ENCODE measurements around the gene MYH6.

The MYH6 gene

GRCh38 chr14:23375527-23376251 is 32.4 kb downstream of the MYH6 start:
- no peak for DNase-seq

GRCh38 chr14:23373041-23373440 is 35.0 kb downstream of the MYH6 start:
- no peak for DNase-seq

GRCh38 chr14:23372509-23372908 is 35.6 kb downstream of the MYH6 start, which contains the start of gene IL25:
Gene IL25 (plus strand): TSS chr14:23372809.
- DNase-seq, result no peak

- no peak for DNase-seq
These were observed 36.2 kb downstream of the MYH6 start for GRCh38 chr14:23371865-23372264.

- no peak for DNase-seq
These were observed 37.9 kb downstream of the MYH6 start for GRCh38 chr14:23370221-23370620.

GRCh38 chr14:23366426-23366921 is 41.6 kb downstream of the MYH6 start:
- no peak for DNase-seq

GRCh38 chr14:23365732-23366425 is 42.2 kb downstream of the MYH6 start:
- DNase-seq, result no peak

GRCh38 chr14:23365036-23365731 is 42.9 kb downstream of the MYH6 start, which contains the start of gene EFS:
Gene EFS (minus strand): TSS chr14:23365172. CDS start chr14:23365025, 147 bp downstream.
- DNase-seq, result no peak

- DNase-seq, result no peak
These were observed 43.7 kb downstream of the MYH6 start for GRCh38 chr14:23364164-23365035.

- no peak for DNase-seq
These were observed 45.9 kb downstream of the MYH6 start for GRCh38 chr14:23362200-23362599.

GRCh38 chr14:23361763-23362162 is 46.3 kb downstream of the MYH6 start:
- DNase-seq, result no peak

- DNase-seq, result no peak
These were observed 46.8 kb downstream of the MYH6 start for GRCh38 chr14:23361320-23361719.

GRCh38 chr14:23360496-23360895 is 47.6 kb downstream of the MYH6 start:
- DNase-seq, result no peak

- DNase-seq, result no peak
These were observed 48.2 kb downstream of the MYH6 start for GRCh38 chr14:23359722-23360447.

GRCh38 chr14:23359167-23359626 is 48.9 kb downstream of the MYH6 start:
- no peak for DNase-seq

- no peak for DNase-seq
These were observed 49.4 kb downstream of the MYH6 start for GRCh38 chr14:23358553-23359166.

GRCh38 chr14:23358042-23358441 is 50.0 kb downstream of the MYH6 start:
- no peak for DNase-seq

GRCh38 chr14:23357261-23357660 is 50.8 kb downstream of the MYH6 start:
- DNase-seq, result no peak

GRCh38 chr14:23356662-23357061 is 51.4 kb downstream of the MYH6 start:
- DNase-seq, result no peak

GRCh38 chr14:23355871-23356435 is 52.1 kb downstream of the MYH6 start:
- no peak for DNase-seq

GRCh38 chr14:23354990-23355389 is 53.1 kb downstream of the MYH6 start:
- no peak for DNase-seq

Measured in CD4-positive, alpha-beta T cell treated with Interferon alpha-2 for 1 hour (primary cell).